ENCODE results near the gene NCOR2.

GRCh38 chr12:124558313-124558712 lies 9.1 kb downstream of the NCOR2 start:
- TF ChIP-seq CTCF (IDR thresholded peaks at IDR 0.05) (no peak), POLR2A (IDR thresholded peaks at IDR 0.05) (no peak)
